ENCODE data around the gene C11orf42.
"Not testable (repeated sequence)": the region's sequence is repeated elsewhere in the genome, so short reads cannot be mapped to it uniquely, and the experiment has no call there.

Gene C11orf42

GRCh38 chr11:6224421-6224820 is 19.1 kb downstream of the C11orf42 start:
- DNase-seq: no peak

GRCh38 chr11:6225024-6225423 is 19.7 kb downstream of the C11orf42 start:
- DNase-seq: no peak

- DNase-seq: no peak
Measured at GRCh38 chr11:6225896-6226295, 20.5 kb downstream of the C11orf42 start.

GRCh38 chr11:6228520-6228919 is 23.2 kb downstream of the C11orf42 start:
- no peak for DNase-seq

- no peak for DNase-seq
Measured at GRCh38 chr11:6229911-6230310, 24.6 kb downstream of the C11orf42 start.

GRCh38 chr11:6232899-6233298 is 27.5 kb downstream of the C11orf42 start:
- DNase-seq: no peak

GRCh38 chr11:6233984-6234386 is 28.6 kb downstream of the C11orf42 start:
- DNase-seq: no peak

GRCh38 chr11:6234387-6235107 is 29.2 kb downstream of the C11orf42 start, which contains the start of gene FHIP1B:
Gene FHIP1B, minus strand, starts transcription at chr11:6234636. Its CDS starts 10,120 bp downstream, at chr11:6224516.
- DNase-seq: peak; percentile 99

- DNase-seq: no peak
Measured at GRCh38 chr11:6237266-6237665, 31.9 kb downstream of the C11orf42 start.

GRCh38 chr11:6237761-6238302 is 32.5 kb downstream of the C11orf42 start:
- peak; percentile 23 for DNase-seq

GRCh38 chr11:6238902-6239301 is 33.5 kb downstream of the C11orf42 start, which contains the start of gene CNGA4:
Gene CNGA4, plus strand, starts transcription at chr11:6239089. Its CDS starts 118 bp downstream, at chr11:6239207.
- DNase-seq: no peak

GRCh38 chr11:6240139-6240538 is 34.8 kb downstream of the C11orf42 start:
- DNase-seq: no peak

GRCh38 chr11:6240781-6241180 is 35.4 kb downstream of the C11orf42 start:
- DNase-seq: no peak

GRCh38 chr11:6241316-6241715 is 36.0 kb downstream of the C11orf42 start:
- no peak for DNase-seq

GRCh38 chr11:6245536-6245935 is 40.2 kb downstream of the C11orf42 start:
- no peak for DNase-seq

GRCh38 chr11:6248248-6248647 is 42.9 kb downstream of the C11orf42 start:
- no peak for DNase-seq

- not testable (repeated sequence) for DNase-seq
Measured at GRCh38 chr11:6248897-6249296, 43.5 kb downstream of the C11orf42 start.

GRCh38 chr11:6249770-6250555 is 44.6 kb downstream of the C11orf42 start:
- no peak for DNase-seq

- DNase-seq: no peak
Measured at GRCh38 chr11:6251120-6251733, 45.9 kb downstream of the C11orf42 start.

GRCh38 chr11:6251990-6252473 is 46.7 kb downstream of the C11orf42 start:
- DNase-seq: no peak

GRCh38 chr11:6253197-6253596 is 47.8 kb downstream of the C11orf42 start:
- no peak for DNase-seq

GRCh38 chr11:6258141-6258540 is 52.8 kb downstream of the C11orf42 start:
- DNase-seq: no peak

- DNase-seq: no peak
Measured at GRCh38 chr11:6258571-6259081, 53.3 kb downstream of the C11orf42 start.

All from NCI-H774 (cell line).